IMR-90 (cell line): Measurements from ENCODE around the gene RAB14. TPM values are rescaled to one million over a fixed set of nuclear protein-coding genes. Genes with fewer than 3 reads are reported as not detected.

Experiments used
- ATAC-seq: fragments of 200-7000 bp; cut with Tn5 transposase; 2 replicates; pipeline ENCODE4 v1.9.1; 2020; ENCODE audit warnings: low read depth, mild to moderate bottlenecking, moderate library complexity
- BruUV-seq: library from RNA; stranded (reverse); fragments of 400-500 nt; replicated peaks from 2 replicates; lab custom pipeline; 2021; lab: Mats Ljungman, UMichigan
- CTCF ChIA-PET: fragments of 300-600 bp; formaldehyde crosslinking; extraction: SDS; loops from one replicate; lab custom pipeline; 2021; ENCODE audit warnings: antibody characterized with exemption; lab: Yijun Ruan, JAX
- POLR2A ChIA-PET: fragments of 300-600 bp; sonication (Branson Sonifier 250); formaldehyde crosslinking; loops from one replicate; lab custom pipeline; 2022; ENCODE audit warnings: antibody characterized with exemption; ENCODE audit not compliant: unreplicated experiment; lab: Charles Lee
- DNase-seq: peaks from one replicate; pipeline ENCODE4 v3.0.0; 2013
- H2AFZ ChIP-seq: replicated peaks from 2 replicates; pipeline ENCODE3; 2013; ENCODE audit warnings: low read length, mild to moderate bottlenecking; ENCODE audit not compliant: poor library complexity
- H2AK5ac ChIP-seq: 2 replicates; pipeline ENCODE4 v1.6.1; 2013; ENCODE audit warnings: low read depth, low read length, inconsistent platforms
- H2AK9ac ChIP-seq: replicated peaks from 2 replicates; pipeline ENCODE3; 2013; ENCODE audit warnings: mild to moderate bottlenecking, low read depth, low read length, moderate library complexity; ENCODE audit not compliant: poor library complexity
- H2BK120ac ChIP-seq: 2 replicates; pipeline ENCODE4 v1.6.1; 2013; ENCODE audit warnings: low read depth, low read length, inconsistent platforms
- H2BK15ac ChIP-seq: 3 replicates; pipeline ENCODE4 v1.6.1; 2013; ENCODE audit warnings: low read depth, low read length, inconsistent platforms
- H2BK20ac ChIP-seq: 2 replicates; pipeline ENCODE4 v1.6.1; 2013; ENCODE audit warnings: low read depth, mild to moderate bottlenecking, inconsistent platforms, low read length, moderate library complexity
- H2BK5ac ChIP-seq: 2 replicates; pipeline ENCODE4 v1.6.1; 2013; ENCODE audit warnings: mild to moderate bottlenecking, low read depth, low read length, inconsistent platforms; ENCODE audit not compliant: poor library complexity, severe bottlenecking
- H3K14ac ChIP-seq: replicated peaks from 2 replicates; pipeline ENCODE4 v1.6.1; 2013; ENCODE audit warnings: low read depth, low read length, inconsistent platforms
- H3K18ac ChIP-seq: 2 replicates; pipeline ENCODE4 v1.6.1; 2013; ENCODE audit warnings: low read depth, low read length, control low read depth
- H3K23ac ChIP-seq: 2 replicates; pipeline ENCODE4 v1.6.1; 2013; ENCODE audit warnings: low read depth, low read length, inconsistent platforms
- H3K27ac ChIP-seq: 2 replicates; pipeline ENCODE4 v1.5.1; 2013; ENCODE audit warnings: mild to moderate bottlenecking, control low read depth, low read length; ENCODE audit not compliant: insufficient read depth
- H3K27me3 ChIP-seq: 2 replicates; pipeline ENCODE4 v1.6.1; 2013; ENCODE audit warnings: low read length; ENCODE audit not compliant: control insufficient read depth, insufficient read depth
- H3K36me3 ChIP-seq: 2 replicates; pipeline ENCODE4 v1.6.1; 2013; ENCODE audit warnings: low read length, mixed read lengths; ENCODE audit not compliant: control insufficient read depth, insufficient read depth
- H3K4ac ChIP-seq: 2 replicates; pipeline ENCODE4 v1.6.1; 2013; ENCODE audit warnings: low read depth, low read length, inconsistent platforms
- H3K4me1 ChIP-seq: 2 replicates; pipeline ENCODE4 v1.6.1; 2013; ENCODE audit warnings: low read length, mixed read lengths; ENCODE audit not compliant: control insufficient read depth, insufficient read depth
- H3K4me2 ChIP-seq: 2 replicates; pipeline ENCODE4 v1.6.1; 2013; ENCODE audit warnings: low read depth, mild to moderate bottlenecking, control low read depth, low read length, moderate library complexity
- H3K4me3 ChIP-seq: 2 replicates; pipeline ENCODE4 v1.5.1; 2013; ENCODE audit warnings: low read depth, mild to moderate bottlenecking, control low read depth, low read length, moderate library complexity; ENCODE audit not compliant: insufficient read depth
- H3K56ac ChIP-seq: 2 replicates; pipeline ENCODE4 v1.6.1; 2013; ENCODE audit warnings: low read length, inconsistent platforms; ENCODE audit not compliant: insufficient read depth; ENCODE audit errors: extremely low read depth
- H3K79me1 ChIP-seq, 2 experiments: 2 replicates each; pipeline ENCODE4 v1.6.1; 2013; ENCODE audit warnings: low read length in 2 of 2, inconsistent platforms in 1 of 2, low read depth in 1 of 2
- H3K9ac ChIP-seq: 2 replicates; pipeline ENCODE4 v1.6.1; 2013; ENCODE audit warnings: low read depth, low read length, control low read depth
- H3K9me1 ChIP-seq: 2 replicates; pipeline ENCODE4 v1.6.1; 2013; ENCODE audit warnings: low read length, inconsistent platforms; ENCODE audit not compliant: insufficient read depth
- H3K9me3 ChIP-seq: 2 replicates; pipeline ENCODE4 v1.6.1; 2013; ENCODE audit warnings: low read length; ENCODE audit not compliant: control insufficient read depth, insufficient read depth
- H4K20me1 ChIP-seq: 2 replicates; pipeline ENCODE4 v1.6.1; 2013; ENCODE audit warnings: low read length, inconsistent platforms; ENCODE audit not compliant: insufficient read depth
- H4K5ac ChIP-seq: 2 replicates; pipeline ENCODE4 v1.6.1; 2013; ENCODE audit warnings: mild to moderate bottlenecking, low read depth, low read length, control low read depth
- H4K8ac ChIP-seq, 2 experiments: 2 replicates each; pipeline ENCODE4 v1.6.1; 2013; ENCODE audit warnings: low read depth in 2 of 2, low read length in 2 of 2, control low read depth in 1 of 2, inconsistent platforms in 1 of 2
- H4K91ac ChIP-seq: 2 replicates; pipeline ENCODE4 v1.6.1; 2013; ENCODE audit warnings: low read depth, low read length, inconsistent platforms; ENCODE audit not compliant: insufficient read depth
- BHLHE40 ChIP-seq: fragments of 150-350 bp; IDR thresholded peaks from 2 replicates; pipeline ENCODE4 v1.6.1; 2016; ENCODE audit warnings: mild to moderate bottlenecking, low read depth, low read length
- CTCF ChIP-seq: conservative IDR thresholded peaks from 2 replicates; pipeline ENCODE4 v1.5.1; 2012; ENCODE audit warnings: mild to moderate bottlenecking, low read depth, low read length, improper control_type of control experiment
- FOS ChIP-seq: fragments of 150-350 bp; IDR thresholded peaks from 2 replicates; pipeline ENCODE4 v1.6.1; 2016; ENCODE audit warnings: low read depth, low read length
- MAZ ChIP-seq: IDR thresholded peaks from 2 replicates; pipeline ENCODE4 v1.6.1; 2012; ENCODE audit warnings: low read depth, mild to moderate bottlenecking, low read length, improper control_type of control experiment, moderate library complexity, borderline replicate concordance
- NFE2L2 ChIP-seq: fragments of 150-350 bp; IDR thresholded peaks from 2 replicates; pipeline ENCODE4 v1.6.1; 2016; ENCODE audit warnings: low read depth, mild to moderate bottlenecking, low read length
- RAD21 ChIP-seq: IDR thresholded peaks from 2 replicates; pipeline ENCODE4 v1.6.1; 2012; ENCODE audit warnings: low read length, improper control_type of control experiment
- RCOR1 ChIP-seq: IDR thresholded peaks from 2 replicates; pipeline ENCODE4 v1.6.1; 2012; ENCODE audit warnings: mild to moderate bottlenecking, low read length, improper control_type of control experiment; ENCODE audit not compliant: insufficient replicate concordance
- WGBS, 2 experiments: methylation state at CpG; one replicate each; pipeline versions ENCODE4 v1.1.5 to v1.1.7; 2013; ENCODE audit warnings: missing lambda C conversion rate in 2 of 2; ENCODE audit not compliant: insufficient read length in 1 of 2; ENCODE audit errors: extremely low coverage in 2 of 2; 5-methylcytosine and 5-hydroxymethylcytosine counted together
- dilution Hi-C: fragments of 300-500 bp; cut with HindIII; formaldehyde crosslinking; loops from one replicate; pipeline ENCODE4 v1.14.3; 2018; ENCODE audit warnings: low sequenced_read_pairs; ENCODE audit not compliant: unreplicated experiment
- in situ Hi-C: fragments of 300-500 bp; cut with MboI; formaldehyde crosslinking; loops from 3 replicates; pipeline ENCODE4 v1.14.3; 2019; ENCODE audit warnings: low sequenced_read_pairs, inconsistent platforms, mixed read lengths
- intact Hi-C: fragments of 100-400 bp; cut with micrococcal nuclease; formaldehyde crosslinking; loops from 2 replicates; pipeline ENCODE4 v1.10.0; 2022
- polyA plus RNA-seq, 3 experiments: library from polyadenylated mRNA; depleted of rRNA; stranded (reverse); fragments of >200 nt; gene quantifications; 2 replicates each; pipeline ENCODE4 v1.2.3, GENCODE V29; 2012; ENCODE audit warnings: low replicate concordance in 1 of 3
- total RNA-seq: library from RNA; depleted of rRNA; stranded (reverse); fragments of >200 nt; gene quantifications from 2 replicates; pipeline ENCODE4 v1.2.3, GENCODE V29; 2012

RAB14 gene
- total and polyA plus RNA-seq, 2 of the 4 experiments (the other 2 are of a cell fraction), result 20.1 to 29.3 TPM

GRCh38 chr9:121242219-121242958, 40.7 kb upstream of the RAB14 start (continued):
- TF ChIP-seq FOS (peak; percentile 52; the same call in 1 of the 2 replicates), NFE2L2 (no peak)

GRCh38 chr9:121240472-121241135, 38.9 kb upstream of the RAB14 start:
- Histone ChIP-seq H3K79me1 (no peaks in the 10 kb centered on the region), H4K91ac (no peak overlapping the region), H3K9me1 (0 out of 2 replicates have a peak, but pooled peaks cover under 1% of the 10 kb centered on the region), H2BK5ac (no peak overlapping the region), H3K4me2 (no peak overlapping the region; the same call in 1 of the 2 replicates), H2BK15ac (no peak overlapping the region), H3K18ac (peak overlapping the region; percentile 62), H2AFZ (no peak overlapping the region), H2AK9ac (no peak overlapping the region), H4K20me1 (no peaks in the 10 kb centered on the region), H3K4me1 (peaks cover 9% of the 10 kb centered on the region), H3K4me3 (no peak overlapping the region), H3K9me3 (no peaks in the 10 kb centered on the region), H4K5ac (no peak overlapping the region), H2AK5ac (no peak overlapping the region), H2BK20ac (no peak overlapping the region), H3K27ac (peak overlapping the region; percentile 44; the same call in 1 of the 2 replicates), H3K36me3 (no peaks in the 10 kb centered on the region), H3K23ac (no peak overlapping the region), H4K8ac (no peak overlapping the region), H3K4ac (no peak overlapping the region), H2BK120ac (no peak overlapping the region), H3K56ac (no peak overlapping the region), H3K27me3 (no peaks in the 10 kb centered on the region), H3K9ac (no peak overlapping the region), H3K14ac (no peak overlapping the region)
- ChIA-PET POLR2A (no interaction called here), CTCF (interaction anchor here (1.1 kb wide), 1 partner anchor 321 kb away, joined by 3 read pairs; no protein-coding TSS in a partner anchor)
- BruUV-seq, result no TSS peak
- intact Hi-C loops (no loop called here), in situ Hi-C loops (no loop called here), dilution Hi-C loops (no loop called here)
- ATAC-seq (no peak; the same call in 1 of the 2 replicates), DNase-seq (peak; percentile 42)
- WGBS, 2 experiments, result 91% methylated on average over 3 of the region's 6 CpGs; no CpG with 5 or more reads in 1 of the 2 experiments
- no peak for TF ChIP-seq CTCF
- TF ChIP-seq MAZ, result no peak
- no peak for TF ChIP-seq BHLHE40
- TF ChIP-seq RCOR1, result no peak
- no peak for TF ChIP-seq RAD21
